Osteoblast (primary cell): Measurements from ENCODE around the gene MEN1. TPM values are rescaled to one million over a fixed set of nuclear protein-coding genes. Genes with fewer than 3 reads are reported as not detected.

Experiments used
- DNase-seq: peaks from one replicate; pipeline ENCODE4 v3.0.0; 2011; ENCODE audit warnings: low spot score, mixed read lengths; ENCODE audit not compliant: insufficient read length; ENCODE audit errors: missing footprints
- H2AFZ ChIP-seq: 2 replicates; pipeline ENCODE4 v1.6.0; 2011; ENCODE audit warnings: mild to moderate bottlenecking, low read length
- H3K27ac ChIP-seq: 2 replicates; pipeline ENCODE4 v1.5.1; 2011; ENCODE audit warnings: mild to moderate bottlenecking, low read depth, low read length, moderate library complexity
- H3K27me3 ChIP-seq: 2 replicates; pipeline ENCODE4 v1.6.0; 2012; ENCODE audit warnings: mild to moderate bottlenecking, control low read depth, inconsistent platforms, low read length, moderate library complexity; ENCODE audit not compliant: insufficient read depth
- H3K36me3 ChIP-seq: 2 replicates; pipeline ENCODE4 v1.5.1; 2011; ENCODE audit warnings: mild to moderate bottlenecking, low read length, control low read depth, moderate library complexity; ENCODE audit not compliant: insufficient read depth
- H3K4me1 ChIP-seq: 2 replicates; pipeline ENCODE4 v1.5.1; 2011; ENCODE audit warnings: mild to moderate bottlenecking, low read length, control low read depth, moderate library complexity; ENCODE audit not compliant: insufficient read depth
- H3K4me2 ChIP-seq: 2 replicates; pipeline ENCODE4 v1.6.0; 2011; ENCODE audit warnings: mild to moderate bottlenecking, low read length; ENCODE audit not compliant: insufficient read depth
- H3K4me3 ChIP-seq: fragments of 200-600 bp; sonication (generic); 3 replicates; pipeline ENCODE4 v1.5.1; 2012; ENCODE audit warnings: mild to moderate bottlenecking, low read length, inconsistent platforms; ENCODE audit not compliant: insufficient read depth
- H3K79me2 ChIP-seq: 2 replicates; pipeline ENCODE4 v1.6.0; 2012; ENCODE audit warnings: mild to moderate bottlenecking, low read length, control low read depth, inconsistent platforms; ENCODE audit not compliant: insufficient read depth
- H3K9me3 ChIP-seq: 2 replicates; pipeline ENCODE4 v1.5.1; 2011; ENCODE audit warnings: low read depth, low read length, control low read depth
- H4K20me1 ChIP-seq: 2 replicates; pipeline ENCODE4 v1.6.0; 2012; ENCODE audit warnings: mild to moderate bottlenecking, low read length, control low read depth; ENCODE audit not compliant: insufficient read depth
- total RNA-seq: library from RNA; depleted of rRNA; stranded (reverse); fragments of >200 nt; gene quantifications from 2 replicates; pipeline ENCODE4 v1.2.3, GENCODE V29; 2012
- TF ChIP-seq, protein P1 (sequence below): IDR thresholded peaks from 2 replicates; pipeline ENCODE4 v1.5.1; 2011; ENCODE audit warnings: mild to moderate bottlenecking, low read depth, low read length, moderate library complexity; ENCODE audit errors: extremely low read depth

MEN1 gene
- total RNA-seq, 1 donor: 12.3 TPM

DNA sequence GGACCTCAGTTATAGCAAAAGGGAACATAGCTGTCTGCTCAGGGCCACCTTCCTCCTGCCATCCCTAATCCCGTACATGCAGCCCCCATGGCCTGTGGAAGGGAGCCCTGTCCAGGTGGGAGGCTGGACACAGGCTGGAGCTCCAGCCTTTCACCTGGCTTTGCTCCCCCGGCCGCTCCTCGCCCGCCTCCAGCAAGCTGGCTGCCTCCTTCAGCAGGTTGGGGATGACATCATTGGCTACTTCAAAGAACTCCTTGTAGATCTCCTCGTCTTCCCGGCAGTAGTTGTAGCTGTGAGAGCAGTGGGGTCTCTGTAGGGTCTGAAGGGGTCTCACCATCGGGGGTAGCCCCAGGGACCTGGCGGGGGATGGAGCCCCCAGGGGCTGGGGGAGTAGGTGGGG lies 4.9 kb downstream of the MEN1 start:
- H4K20me1 ChIP-seq: peaks cover 6% of the 10 kb centered on the region

DNA sequence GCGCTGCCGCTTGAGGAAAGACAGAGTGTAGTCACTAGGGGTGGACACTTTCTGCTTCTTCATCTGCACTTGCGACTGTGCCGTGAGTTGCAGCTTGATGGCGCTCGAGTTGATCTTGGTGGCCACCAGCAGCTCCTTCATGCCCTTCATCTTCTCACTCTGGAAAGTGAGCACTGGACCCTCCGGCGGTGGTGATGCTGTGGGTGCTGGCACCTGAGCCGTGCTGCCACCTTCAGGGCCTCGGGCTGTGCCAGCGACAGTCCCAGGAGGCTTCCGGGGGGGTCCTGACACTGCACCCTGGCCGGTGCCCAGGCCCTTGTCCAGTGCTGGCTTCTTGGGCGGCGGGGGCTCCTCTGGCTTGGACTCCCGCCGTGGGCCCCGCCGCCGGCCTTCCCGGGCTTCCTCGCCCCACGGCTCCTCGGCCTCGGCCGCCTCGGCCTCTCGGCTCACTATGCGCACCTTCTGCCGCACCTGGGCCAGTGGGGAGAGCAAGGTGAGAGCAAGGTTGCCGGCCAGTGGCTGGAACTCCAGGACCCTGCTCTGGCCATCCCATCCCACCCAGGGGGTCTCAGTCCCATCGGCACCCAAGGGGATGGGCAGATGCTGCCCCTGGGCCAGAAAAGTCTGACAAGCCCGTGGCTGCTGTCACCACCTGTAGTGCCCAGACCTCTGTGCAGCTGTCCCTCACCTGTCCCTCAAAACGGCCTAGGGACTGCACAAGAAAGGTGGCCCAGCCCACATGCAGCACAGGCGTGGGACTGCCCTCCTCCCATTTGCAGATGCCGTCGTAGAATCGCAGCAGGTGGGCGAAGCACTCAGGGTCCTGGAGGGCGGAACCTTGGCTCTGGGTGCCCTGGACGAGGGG lies 5.8 kb downstream of the MEN1 start:
- Histone ChIP-seq H3K4me3 (no peak overlapping the region), H2AFZ (no peak overlapping the region), H3K27me3 (no peaks in the 10 kb centered on the region), H3K9me3 (no peaks in the 10 kb centered on the region), H3K4me1 (peaks cover 13% of the 10 kb centered on the region), H3K27ac (peak overlapping the region; percentile 66), H4K20me1 (peaks cover 6% of the 10 kb centered on the region), H3K36me3 (peaks cover 34% of the 10 kb centered on the region), H3K4me2 (no peak overlapping the region), H3K79me2 (peaks cover 4% of the 10 kb centered on the region)
- peak; percentile 64 for DNase-seq
- TF ChIP-seq, protein P1, sequence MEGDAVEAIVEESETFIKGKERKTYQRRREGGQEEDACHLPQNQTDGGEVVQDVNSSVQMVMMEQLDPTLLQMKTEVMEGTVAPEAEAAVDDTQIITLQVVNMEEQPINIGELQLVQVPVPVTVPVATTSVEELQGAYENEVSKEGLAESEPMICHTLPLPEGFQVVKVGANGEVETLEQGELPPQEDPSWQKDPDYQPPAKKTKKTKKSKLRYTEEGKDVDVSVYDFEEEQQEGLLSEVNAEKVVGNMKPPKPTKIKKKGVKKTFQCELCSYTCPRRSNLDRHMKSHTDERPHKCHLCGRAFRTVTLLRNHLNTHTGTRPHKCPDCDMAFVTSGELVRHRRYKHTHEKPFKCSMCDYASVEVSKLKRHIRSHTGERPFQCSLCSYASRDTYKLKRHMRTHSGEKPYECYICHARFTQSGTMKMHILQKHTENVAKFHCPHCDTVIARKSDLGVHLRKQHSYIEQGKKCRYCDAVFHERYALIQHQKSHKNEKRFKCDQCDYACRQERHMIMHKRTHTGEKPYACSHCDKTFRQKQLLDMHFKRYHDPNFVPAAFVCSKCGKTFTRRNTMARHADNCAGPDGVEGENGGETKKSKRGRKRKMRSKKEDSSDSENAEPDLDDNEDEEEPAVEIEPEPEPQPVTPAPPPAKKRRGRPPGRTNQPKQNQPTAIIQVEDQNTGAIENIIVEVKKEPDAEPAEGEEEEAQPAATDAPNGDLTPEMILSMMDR: no peak

More for the DNA sequence above, 4.9 kb downstream of the MEN1 start:
- Histone ChIP-seq H3K27ac (no peak overlapping the region), H3K4me1 (peaks cover 15% of the 10 kb centered on the region), H3K79me2 (peaks cover 9% of the 10 kb centered on the region), H3K36me3 (peaks cover 34% of the 10 kb centered on the region), H3K9me3 (no peaks in the 10 kb centered on the region), H3K4me2 (no peak overlapping the region), H3K27me3 (no peaks in the 10 kb centered on the region), H2AFZ (no peak overlapping the region), H3K4me3 (no peak overlapping the region)
- TF ChIP-seq, protein P1: no peak
- no peak for DNase-seq

DNA sequence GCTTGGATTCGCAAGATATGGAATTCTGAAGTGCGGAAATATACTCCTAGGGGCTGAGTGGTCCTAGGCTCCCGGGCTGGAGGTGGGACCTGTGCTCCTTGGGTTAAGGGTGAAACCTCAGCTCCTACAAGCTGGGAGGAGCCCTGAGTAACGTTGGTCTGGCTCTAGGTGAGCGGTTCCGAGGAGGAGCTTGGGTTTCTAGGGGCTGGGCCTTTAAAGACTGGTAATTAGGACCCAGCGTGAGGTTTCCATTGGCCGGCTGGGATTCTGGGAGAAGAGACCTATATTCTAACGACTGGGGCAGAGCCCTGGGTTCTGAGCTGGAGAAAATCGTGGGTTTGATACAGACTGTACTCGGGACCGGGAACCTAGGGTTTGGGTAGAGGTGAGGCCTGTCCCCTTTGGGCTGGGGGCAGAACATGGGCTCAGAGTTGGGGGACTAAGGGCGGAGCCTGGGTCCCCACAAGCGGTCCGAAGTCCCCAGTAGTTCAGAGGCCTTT lies 6.5 kb downstream of the MEN1 start:
- peaks cover 34% of the 10 kb centered on the region for H3K36me3 ChIP-seq
- peaks cover 6% of the 10 kb centered on the region for H4K20me1 ChIP-seq
- H3K27ac ChIP-seq: peak overlapping the region; percentile 66
- peak overlapping the region; percentile 96 for H3K4me2 ChIP-seq
- peaks cover 7% of the 10 kb centered on the region for H3K4me1 ChIP-seq
- H3K9me3 ChIP-seq: no peaks in the 10 kb centered on the region
- no peaks in the 10 kb centered on the region for H3K79me2 ChIP-seq
- H2AFZ ChIP-seq: peak overlapping the region; percentile 73
- H3K4me3 ChIP-seq: peak overlapping the region; percentile 77
- TF ChIP-seq, protein P1: no peak
- H3K27me3 ChIP-seq: no peaks in the 10 kb centered on the region
- peak; percentile 93 for DNase-seq

DNA sequence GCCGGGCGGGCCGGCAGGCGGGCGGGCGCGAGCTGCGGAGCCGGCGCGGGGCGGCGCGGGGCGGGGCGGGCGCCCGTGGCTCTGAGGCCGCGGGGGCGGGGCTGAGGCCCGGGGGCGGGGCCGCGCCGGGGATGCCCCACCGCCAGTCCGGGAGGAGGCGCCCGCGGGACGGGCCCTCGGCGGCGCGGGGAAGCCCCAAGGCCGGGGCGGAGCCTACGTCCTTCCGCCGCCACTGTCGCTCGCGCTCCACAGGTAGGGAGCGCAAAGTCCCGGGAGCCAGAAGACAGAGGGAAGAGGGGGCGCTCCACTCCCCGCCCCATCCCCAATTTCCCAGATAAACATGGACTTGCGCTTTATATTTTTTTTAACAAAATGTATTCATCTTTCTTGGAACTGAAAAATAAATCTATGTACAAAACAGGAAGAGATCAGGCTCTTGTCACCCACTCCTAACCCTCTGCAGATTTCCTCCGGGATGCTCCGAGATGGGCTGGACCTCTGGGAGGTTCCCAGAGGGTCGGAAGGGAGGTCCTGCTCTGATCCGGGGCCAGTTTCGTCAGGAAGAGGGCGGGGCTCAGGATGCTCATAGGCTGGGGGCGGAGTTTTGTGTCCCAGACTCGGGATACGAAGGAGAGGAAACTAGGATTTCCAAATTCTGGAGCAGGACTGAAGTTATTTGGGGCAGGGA lies 7.0 kb downstream of the MEN1 start, which contains the start of gene MAP4K2:
MAP4K2 (minus strand) TSS at position 57 of the 688 bp plus-strand sequence. CDS start 65 bp downstream, outside the sequence.
- TF ChIP-seq, protein P1: no peak
- peak; percentile 100 for DNase-seq
- H2AFZ ChIP-seq: peak within 1 kb of the TSS; percentile 83
- H3K4me3 ChIP-seq: peak within 1 kb of the TSS; percentile 77
- peak within 1 kb of the TSS; percentile 66 for H3K27ac ChIP-seq
- H3K9me3 ChIP-seq: no peaks in the 10 kb centered on the region
- H3K4me1 ChIP-seq: peaks cover 7% of the 10 kb centered on the region
- H3K36me3 ChIP-seq: peaks cover 34% of the 10 kb centered on the region
- no peaks in the 10 kb centered on the region for H3K79me2 ChIP-seq
- peak within 1 kb of the TSS; percentile 96 for H3K4me2 ChIP-seq
- peaks cover 6% of the 10 kb centered on the region for H4K20me1 ChIP-seq
- no peaks in the 10 kb centered on the region for H3K27me3 ChIP-seq
